Loucy (cell line): ENCODE measurements around the gene TTC16.

ENCODE experiments used
- H2AFZ ChIP-seq: fragments of 200-600 bp; sonication (generic); 2 replicates; pipeline ENCODE4 v1.6.0; 2016; ENCODE audit warnings: antibody characterized with exemption, mild to moderate bottlenecking, low read length, moderate library complexity
- H3F3A ChIP-seq: fragments of 200-600 bp; 2 replicates; pipeline ENCODE4 v1.6.0; 2016; ENCODE audit warnings: antibody characterized with exemption, low read depth, mild to moderate bottlenecking
- H3K27me3 ChIP-seq: fragments of 200-600 bp; sonication (generic); 2 replicates; pipeline ENCODE4 v1.6.1; 2014; ENCODE audit warnings: low read length, mild to moderate bottlenecking; ENCODE audit not compliant: insufficient read depth, poor library complexity, severe bottlenecking
- H3K36me3 ChIP-seq: fragments of 200-600 bp; sonication (generic); 2 replicates; pipeline ENCODE4 v1.6.1; 2016; ENCODE audit warnings: low read length; ENCODE audit not compliant: insufficient read depth
- H3K4me1 ChIP-seq: fragments of 200-600 bp; sonication (generic); 2 replicates; pipeline ENCODE4 v1.5.1; 2014; ENCODE audit warnings: low read length, mild to moderate bottlenecking; ENCODE audit not compliant: insufficient read depth, poor library complexity, severe bottlenecking
- H3K4me2 ChIP-seq: fragments of 200-600 bp; sonication (generic); 2 replicates; pipeline ENCODE4 v1.6.0; 2014; ENCODE audit warnings: antibody characterized with exemption, low read length, low read depth, mild to moderate bottlenecking; ENCODE audit not compliant: poor library complexity, severe bottlenecking
- H3K4me3 ChIP-seq: fragments of 200-600 bp; sonication (generic); 2 replicates; pipeline ENCODE4 v1.5.1; 2014; ENCODE audit warnings: low read length, mild to moderate bottlenecking, mixed read lengths; ENCODE audit not compliant: poor library complexity, severe bottlenecking
- H3K79me2 ChIP-seq: fragments of 200-600 bp; sonication (generic); 2 replicates; pipeline ENCODE4 v1.6.1; 2014; ENCODE audit warnings: low read length; ENCODE audit not compliant: insufficient read depth
- H3K9ac ChIP-seq: fragments of 200-600 bp; sonication (generic); 2 replicates; pipeline ENCODE4 v1.6.0; 2014; ENCODE audit warnings: mild to moderate bottlenecking, low read depth, low read length, moderate library complexity; ENCODE audit not compliant: poor library complexity, severe bottlenecking
- H3K9me2 ChIP-seq: fragments of 200-600 bp; sonication (generic); replicated peaks from 2 replicates; pipeline ENCODE4 v1.6.1; 2016; ENCODE audit warnings: low read depth, low read length, mixed read lengths
- H3K9me3 ChIP-seq: fragments of 200-600 bp; sonication (generic); 2 replicates; pipeline ENCODE4 v1.6.1; 2014; ENCODE audit warnings: mild to moderate bottlenecking, antibody characterized with exemption, low read length, low read depth; ENCODE audit not compliant: insufficient read depth
- H4K20me1 ChIP-seq: fragments of 200-600 bp; sonication (generic); 2 replicates; pipeline ENCODE4 v1.6.0; 2014; ENCODE audit warnings: antibody characterized with exemption, low read length, mild to moderate bottlenecking; ENCODE audit not compliant: insufficient read depth, poor library complexity, severe bottlenecking
- EZH2phosphoT487 ChIP-seq: fragments of 200-600 bp; IDR thresholded peaks from 2 replicates; pipeline ENCODE4 v1.6.1; 2018; ENCODE audit warnings: antibody characterized with exemption, mild to moderate bottlenecking, moderate library complexity, borderline replicate concordance
- TF ChIP-seq, protein P1 (sequence below): fragments of 200-600 bp; sonication (generic); conservative IDR thresholded peaks from 2 replicates; pipeline ENCODE4 v1.5.1; 2014; ENCODE audit warnings: mild to moderate bottlenecking, antibody characterized with exemption, low read length

Gene TTC16

DNA sequence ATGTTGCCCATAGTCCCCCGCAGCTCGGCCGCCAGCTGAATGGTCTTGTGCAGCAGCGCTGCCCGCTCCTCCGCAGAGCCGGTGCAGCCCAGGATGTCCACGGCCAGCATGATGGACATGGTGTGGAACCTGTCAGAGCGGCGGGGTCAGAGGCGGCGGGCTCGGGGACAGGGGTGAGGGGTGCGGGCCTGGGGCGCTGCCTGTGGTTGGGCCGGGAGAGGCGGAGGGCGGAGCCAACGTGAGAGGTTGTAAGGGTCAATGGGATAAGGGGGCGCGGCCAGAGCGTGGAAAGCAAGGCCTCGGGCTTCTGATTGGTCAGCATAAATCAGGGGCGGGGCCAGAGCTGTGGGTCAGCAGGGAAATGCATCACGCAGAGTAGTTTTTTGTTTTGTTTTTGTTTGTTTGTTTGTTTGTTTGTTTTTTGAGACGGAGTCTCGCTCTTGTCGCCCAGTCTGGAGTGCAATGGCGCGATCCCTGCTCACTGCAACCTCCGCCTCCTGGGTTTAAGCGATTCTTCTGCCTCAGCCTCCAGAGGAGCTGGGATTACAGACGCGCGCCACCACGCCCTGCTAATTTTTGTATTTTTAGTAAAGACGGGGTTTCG is 26.1 kb downstream of the TTC16 start:
- TF ChIP-seq, protein P1, sequence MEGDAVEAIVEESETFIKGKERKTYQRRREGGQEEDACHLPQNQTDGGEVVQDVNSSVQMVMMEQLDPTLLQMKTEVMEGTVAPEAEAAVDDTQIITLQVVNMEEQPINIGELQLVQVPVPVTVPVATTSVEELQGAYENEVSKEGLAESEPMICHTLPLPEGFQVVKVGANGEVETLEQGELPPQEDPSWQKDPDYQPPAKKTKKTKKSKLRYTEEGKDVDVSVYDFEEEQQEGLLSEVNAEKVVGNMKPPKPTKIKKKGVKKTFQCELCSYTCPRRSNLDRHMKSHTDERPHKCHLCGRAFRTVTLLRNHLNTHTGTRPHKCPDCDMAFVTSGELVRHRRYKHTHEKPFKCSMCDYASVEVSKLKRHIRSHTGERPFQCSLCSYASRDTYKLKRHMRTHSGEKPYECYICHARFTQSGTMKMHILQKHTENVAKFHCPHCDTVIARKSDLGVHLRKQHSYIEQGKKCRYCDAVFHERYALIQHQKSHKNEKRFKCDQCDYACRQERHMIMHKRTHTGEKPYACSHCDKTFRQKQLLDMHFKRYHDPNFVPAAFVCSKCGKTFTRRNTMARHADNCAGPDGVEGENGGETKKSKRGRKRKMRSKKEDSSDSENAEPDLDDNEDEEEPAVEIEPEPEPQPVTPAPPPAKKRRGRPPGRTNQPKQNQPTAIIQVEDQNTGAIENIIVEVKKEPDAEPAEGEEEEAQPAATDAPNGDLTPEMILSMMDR = no peak
- no peak for TF ChIP-seq EZH2phosphoT487
- no peak overlapping the region for H2AFZ ChIP-seq
- no peaks in the 10 kb centered on the region for H3K27me3 ChIP-seq
- H3F3A ChIP-seq = no peaks in the 10 kb centered on the region
- H3K9me3 ChIP-seq = no peaks in the 10 kb centered on the region
- no peaks in the 10 kb centered on the region for H3K79me2 ChIP-seq
- H3K36me3 ChIP-seq = peaks cover 79% of the 10 kb centered on the region; the same call in 1 of the 2 replicates
- no peak overlapping the region for H3K9ac ChIP-seq
- H4K20me1 ChIP-seq = no peaks in the 10 kb centered on the region
- no peak overlapping the region for H3K4me3 ChIP-seq
- H3K9me2 ChIP-seq = no peaks in the 10 kb centered on the region
- H3K4me1 ChIP-seq = no peaks in the 10 kb centered on the region
- no peak overlapping the region for H3K4me2 ChIP-seq

DNA sequence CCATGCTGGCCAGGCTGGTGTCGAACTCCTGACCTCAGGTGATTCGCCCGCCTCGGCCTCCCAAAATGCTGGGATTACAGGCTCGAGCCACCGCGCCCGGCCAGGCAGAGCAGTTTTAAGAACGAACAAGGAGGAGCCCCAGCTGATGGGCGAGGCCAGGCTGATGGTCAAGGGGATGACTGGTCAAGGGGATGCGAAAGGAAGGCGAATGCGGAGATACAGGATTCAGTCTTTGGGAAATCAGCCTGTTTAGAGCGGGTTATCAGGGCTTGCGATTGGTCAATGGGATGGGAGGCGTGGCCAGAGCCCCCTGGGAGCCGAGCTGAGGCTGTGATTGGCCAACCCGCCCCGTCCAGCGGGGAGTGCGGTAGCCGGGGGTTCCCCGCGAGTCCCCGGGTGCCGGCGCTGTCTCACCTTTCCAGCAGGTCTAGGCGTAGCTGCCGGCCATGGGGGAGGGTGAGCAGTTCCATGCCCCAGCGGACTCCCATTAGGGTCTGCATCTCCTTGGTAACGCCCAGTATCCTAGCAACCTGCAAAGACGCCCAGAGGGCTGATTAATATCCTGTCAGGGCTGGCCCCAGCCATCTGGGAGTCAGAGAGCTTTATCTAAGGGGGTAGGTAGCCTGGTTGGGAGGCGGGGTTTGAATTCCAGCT is 26.7 kb downstream of the TTC16 start:
- no peaks in the 10 kb centered on the region for H3F3A ChIP-seq
- H3K36me3 ChIP-seq = peaks cover 85% of the 10 kb centered on the region; the same call in 1 of the 2 replicates
- H3K27me3 ChIP-seq = no peaks in the 10 kb centered on the region
- no peak overlapping the region for H3K4me2 ChIP-seq
- no peaks in the 10 kb centered on the region for H3K9me2 ChIP-seq
- no peak overlapping the region for H3K4me3 ChIP-seq
- no peak overlapping the region for H2AFZ ChIP-seq
- no peaks in the 10 kb centered on the region for H3K9me3 ChIP-seq
- H3K4me1 ChIP-seq = no peaks in the 10 kb centered on the region
- TF ChIP-seq, protein P1 = no peak
- TF ChIP-seq EZH2phosphoT487 = no peak
- H3K79me2 ChIP-seq = no peaks in the 10 kb centered on the region
- H4K20me1 ChIP-seq = no peaks in the 10 kb centered on the region
- no peak overlapping the region for H3K9ac ChIP-seq

DNA sequence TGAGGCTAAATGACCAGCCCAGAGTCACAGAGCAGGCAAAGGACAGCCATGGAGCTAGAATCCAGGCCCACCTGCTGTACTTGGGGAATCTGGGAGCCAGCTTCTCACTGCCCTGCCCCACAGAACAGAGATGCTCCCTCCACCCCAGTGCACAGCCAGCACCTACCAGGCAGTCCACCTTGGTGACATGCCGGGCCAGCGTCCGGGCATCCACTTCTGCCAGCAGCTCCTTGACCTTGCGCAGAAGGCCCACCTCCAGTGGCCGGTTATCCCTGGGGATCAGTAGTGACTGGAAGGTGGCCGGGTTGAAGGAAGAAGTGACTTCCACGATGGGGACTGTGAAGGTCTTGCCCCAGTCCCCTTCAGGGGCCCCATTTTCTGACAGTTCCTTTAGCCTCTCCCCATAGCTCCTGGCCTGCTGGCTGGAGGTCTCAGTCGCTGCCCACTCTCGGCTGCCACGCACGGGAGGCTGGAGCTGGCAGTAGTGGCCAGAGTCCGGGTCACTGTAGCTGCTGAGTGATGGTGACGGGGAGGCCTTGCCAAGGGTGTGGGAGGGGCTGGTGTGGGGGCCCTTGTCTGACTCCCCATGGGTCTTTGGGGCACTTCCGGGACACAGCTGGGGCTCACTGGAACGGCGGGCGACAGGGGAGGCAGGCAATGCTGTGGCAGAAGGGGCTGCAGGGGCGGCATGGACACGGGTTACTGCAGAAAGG is 28.7 kb downstream of the TTC16 start:
- TF ChIP-seq EZH2phosphoT487 = no peak
- TF ChIP-seq, protein P1 = no peak
- Histone ChIP-seq H3K9me3 (no peaks in the 10 kb centered on the region), H3K27me3 (no peaks in the 10 kb centered on the region), H3K79me2 (no peaks in the 10 kb centered on the region), H4K20me1 (peaks cover 2% of the 10 kb centered on the region), H3K4me2 (no peak overlapping the region), H3K36me3 (peaks cover 90% of the 10 kb centered on the region; the same call in 1 of the 2 replicates), H3K9me2 (no peaks in the 10 kb centered on the region), H3K4me1 (no peaks in the 10 kb centered on the region), H2AFZ (no peak overlapping the region), H3F3A (no peaks in the 10 kb centered on the region), H3K4me3 (no peak overlapping the region), H3K9ac (no peak overlapping the region)
